ENCODE data around the gene DGCR2. TPM values are rescaled to one million over a fixed set of nuclear protein-coding genes. Genes with fewer than 3 reads are reported as not detected.
"Not testable (repeated sequence)": the region's sequence is repeated elsewhere in the genome, so short reads cannot be mapped to it uniquely, and the experiment has no call there.

The DGCR2 gene
- total and polyA plus RNA-seq, 2 donors (not counting 1 experiment from before 2014, with no cell fraction given): 34.3 to 39.5 TPM

GRCh38 chr22:19029113-19030103 lies 92.8 kb downstream of the DGCR2 start:
- DNase-seq (ENCODE audit: low read depth in 2 of 2): not testable (repeated sequence)

GRCh38 chr22:19028060-19028455 lies 94.2 kb downstream of the DGCR2 start:
- H3K4me2 ChIP-seq (ENCODE audit: extremely low read depth, insufficient read depth, low read length); H3K79me2 ChIP-seq (ENCODE audit: control insufficient read depth, insufficient read depth, low read length); H2AFZ ChIP-seq (ENCODE audit: low read length); H3K27ac ChIP-seq (ENCODE audit: insufficient read depth, low read length); H3K36me3 ChIP-seq (ENCODE audit: control insufficient read depth, insufficient read depth, low read length); H3K9ac ChIP-seq (ENCODE audit: insufficient read depth, low read length); H3K4me1 ChIP-seq (ENCODE audit: control insufficient read depth, extremely low read depth, insufficient read depth, low read length); H3K4me3 ChIP-seq (replicated peaks in 1 of 4; ENCODE audit: control extremely low read depth in 1 of 4, insufficient read depth in 1 of 4, low read depth in 3 of 4, low read length in 4 of 4); DNase-seq (ENCODE audit: low read depth in 2 of 2); H4K20me1 ChIP-seq (ENCODE audit: control insufficient read depth, extremely low read depth, insufficient read depth, low read length); H3K27me3 ChIP-seq (ENCODE audit: control insufficient read depth, insufficient read depth, low read length); H3K9me3 ChIP-seq (ENCODE audit: control insufficient read depth, insufficient read depth, low read depth, low read length): not testable (repeated sequence)

More at GRCh38 chr22:19029113-19030103, 92.8 kb downstream of the DGCR2 start:
- not testable (repeated sequence) for H3K9ac ChIP-seq (ENCODE audit: insufficient read depth, low read length); H3K36me3 ChIP-seq (ENCODE audit: control insufficient read depth, insufficient read depth, low read length); H3K4me3 ChIP-seq (replicated peaks in 1 of 4; ENCODE audit: control extremely low read depth in 1 of 4, insufficient read depth in 1 of 4, low read depth in 3 of 4, low read length in 4 of 4); H3K79me2 ChIP-seq (ENCODE audit: control insufficient read depth, insufficient read depth, low read length); H3K27me3 ChIP-seq (ENCODE audit: control insufficient read depth, insufficient read depth, low read length); H3K27ac ChIP-seq (ENCODE audit: insufficient read depth, low read length); H4K20me1 ChIP-seq (ENCODE audit: control insufficient read depth, extremely low read depth, insufficient read depth, low read length); H2AFZ ChIP-seq (ENCODE audit: low read length); H3K4me2 ChIP-seq (ENCODE audit: extremely low read depth, insufficient read depth, low read length); H3K9me3 ChIP-seq (ENCODE audit: control insufficient read depth, insufficient read depth, low read depth, low read length); H3K4me1 ChIP-seq (ENCODE audit: control insufficient read depth, extremely low read depth, insufficient read depth, low read length)
- TF ChIP-seq EZH2 (IDR thresholded peaks at IDR 0.05; ENCODE audit: low read length, missing control alignments): peak; percentile 8

- not testable (repeated sequence) for H4K20me1 ChIP-seq (ENCODE audit: control insufficient read depth, extremely low read depth, insufficient read depth, low read length); H3K27me3 ChIP-seq (ENCODE audit: control insufficient read depth, insufficient read depth, low read length); H3K79me2 ChIP-seq (ENCODE audit: control insufficient read depth, insufficient read depth, low read length); H2AFZ ChIP-seq (ENCODE audit: low read length); H3K9ac ChIP-seq (ENCODE audit: insufficient read depth, low read length); H3K4me2 ChIP-seq (ENCODE audit: extremely low read depth, insufficient read depth, low read length); H3K9me3 ChIP-seq (ENCODE audit: control insufficient read depth, insufficient read depth, low read depth, low read length); H3K36me3 ChIP-seq (ENCODE audit: control insufficient read depth, insufficient read depth, low read length); DNase-seq (ENCODE audit: low read depth in 2 of 2); H3K4me3 ChIP-seq (replicated peaks in 1 of 4; ENCODE audit: control extremely low read depth in 1 of 4, insufficient read depth in 1 of 4, low read depth in 3 of 4, low read length in 4 of 4); H3K4me1 ChIP-seq (ENCODE audit: control insufficient read depth, extremely low read depth, insufficient read depth, low read length); H3K27ac ChIP-seq (ENCODE audit: insufficient read depth, low read length)
Measured at GRCh38 chr22:19027371-19028059, 94.7 kb downstream of the DGCR2 start.

GRCh38 chr22:19026080-19026479 lies 96.1 kb downstream of the DGCR2 start:
- not testable (repeated sequence) for H3K27ac ChIP-seq (ENCODE audit: insufficient read depth, low read length); DNase-seq (ENCODE audit: low read depth in 2 of 2); H3K4me2 ChIP-seq (ENCODE audit: extremely low read depth, insufficient read depth, low read length); H4K20me1 ChIP-seq (ENCODE audit: control insufficient read depth, extremely low read depth, insufficient read depth, low read length); H3K36me3 ChIP-seq (ENCODE audit: control insufficient read depth, insufficient read depth, low read length); H3K9me3 ChIP-seq (ENCODE audit: control insufficient read depth, insufficient read depth, low read depth, low read length); H3K4me1 ChIP-seq (ENCODE audit: control insufficient read depth, extremely low read depth, insufficient read depth, low read length); H3K79me2 ChIP-seq (ENCODE audit: control insufficient read depth, insufficient read depth, low read length); H2AFZ ChIP-seq (ENCODE audit: low read length); H3K4me3 ChIP-seq (replicated peaks in 1 of 4; ENCODE audit: control extremely low read depth in 1 of 4, insufficient read depth in 1 of 4, low read depth in 3 of 4, low read length in 4 of 4); H3K9ac ChIP-seq (ENCODE audit: insufficient read depth, low read length); H3K27me3 ChIP-seq (ENCODE audit: control insufficient read depth, insufficient read depth, low read length)

GRCh38 chr22:19024956-19025489 lies 97.2 kb downstream of the DGCR2 start:
- H4K20me1 ChIP-seq (ENCODE audit: control insufficient read depth, extremely low read depth, insufficient read depth, low read length); H3K9me3 ChIP-seq (ENCODE audit: control insufficient read depth, insufficient read depth, low read depth, low read length); H3K4me1 ChIP-seq (ENCODE audit: control insufficient read depth, extremely low read depth, insufficient read depth, low read length); H3K27me3 ChIP-seq (ENCODE audit: control insufficient read depth, insufficient read depth, low read length); H2AFZ ChIP-seq (ENCODE audit: low read length); H3K4me2 ChIP-seq (ENCODE audit: extremely low read depth, insufficient read depth, low read length); H3K27ac ChIP-seq (ENCODE audit: insufficient read depth, low read length); H3K79me2 ChIP-seq (ENCODE audit: control insufficient read depth, insufficient read depth, low read length); DNase-seq (ENCODE audit: low read depth in 2 of 2); H3K9ac ChIP-seq (ENCODE audit: insufficient read depth, low read length); H3K4me3 ChIP-seq (replicated peaks in 1 of 4; ENCODE audit: control extremely low read depth in 1 of 4, insufficient read depth in 1 of 4, low read depth in 3 of 4, low read length in 4 of 4); H3K36me3 ChIP-seq (ENCODE audit: control insufficient read depth, insufficient read depth, low read length): not testable (repeated sequence)

GRCh38 chr22:19023931-19024330 lies 98.3 kb downstream of the DGCR2 start:
- H3K79me2 ChIP-seq (ENCODE audit: control insufficient read depth, insufficient read depth, low read length); H3K4me3 ChIP-seq (replicated peaks in 1 of 4; ENCODE audit: control extremely low read depth in 1 of 4, insufficient read depth in 1 of 4, low read depth in 3 of 4, low read length in 4 of 4); H3K4me1 ChIP-seq (ENCODE audit: control insufficient read depth, extremely low read depth, insufficient read depth, low read length); DNase-seq (ENCODE audit: low read depth in 2 of 2); H3K9me3 ChIP-seq (ENCODE audit: control insufficient read depth, insufficient read depth, low read depth, low read length); H2AFZ ChIP-seq (ENCODE audit: low read length); H3K4me2 ChIP-seq (ENCODE audit: extremely low read depth, insufficient read depth, low read length); H3K36me3 ChIP-seq (ENCODE audit: control insufficient read depth, insufficient read depth, low read length); H3K27ac ChIP-seq (ENCODE audit: insufficient read depth, low read length); H3K27me3 ChIP-seq (ENCODE audit: control insufficient read depth, insufficient read depth, low read length); H3K9ac ChIP-seq (ENCODE audit: insufficient read depth, low read length); H4K20me1 ChIP-seq (ENCODE audit: control insufficient read depth, extremely low read depth, insufficient read depth, low read length): not testable (repeated sequence)
